NT2/D1 (cell line): ENCODE measurements around the gene DNAI2.

Experiments
- YY1 ChIP-seq: IDR thresholded peaks from 2 replicates; pipeline ENCODE4 v1.6.1; 2011; ENCODE audit not compliant: insufficient read length, insufficient read depth
- ZNF274 ChIP-seq: IDR thresholded peaks from 2 replicates; pipeline ENCODE4 v1.6.1; 2011; ENCODE audit warnings: mild to moderate bottlenecking, low read depth, low read length

DNA sequence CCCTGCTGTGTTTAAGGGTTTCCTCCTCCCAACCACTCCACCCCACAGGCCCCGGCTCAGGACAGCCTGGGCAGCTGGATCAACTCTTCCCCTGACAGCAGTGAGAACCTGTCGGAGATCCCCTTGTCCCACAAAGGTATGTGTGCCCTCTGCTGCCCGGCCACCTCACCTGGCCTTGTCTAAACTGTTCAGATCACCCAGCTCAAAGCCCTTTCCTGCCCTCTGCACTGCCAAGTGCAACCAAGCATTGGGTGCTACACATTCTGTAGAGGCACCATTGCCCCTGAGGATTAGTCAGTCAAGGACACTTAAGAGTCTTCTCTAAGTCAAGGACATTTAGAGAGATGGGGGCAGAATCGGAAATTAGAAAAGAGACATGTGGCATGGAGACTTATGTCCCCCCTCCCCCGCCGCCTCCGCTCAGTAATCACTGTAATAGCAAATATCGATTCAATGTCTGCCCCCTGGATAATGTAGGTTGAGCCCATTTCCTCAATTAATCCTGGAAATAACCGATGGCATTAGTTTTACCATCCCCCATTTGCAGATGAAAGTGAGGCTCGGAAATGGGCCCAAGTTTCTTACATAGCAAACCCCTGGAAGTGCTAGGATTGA is 79.5 kb downstream of the DNAI2 start:
- TF ChIP-seq ZNF274 (no peak), YY1 (no peak)
